NOMO-1 (cell line): ENCODE data around the gene ATP6V1C2.
A peak's percentile ranks its signal among the peaks of the same experiment; 100 is the strongest.

Source experiments
- DNase-seq, 2 experiments: peaks; one replicate each; lab custom pipeline; 2025; ENCODE audit not compliant: unreplicated experiment in 2 of 2; lab: John Stamatoyannopoulos, UW

Gene ATP6V1C2, protein sequence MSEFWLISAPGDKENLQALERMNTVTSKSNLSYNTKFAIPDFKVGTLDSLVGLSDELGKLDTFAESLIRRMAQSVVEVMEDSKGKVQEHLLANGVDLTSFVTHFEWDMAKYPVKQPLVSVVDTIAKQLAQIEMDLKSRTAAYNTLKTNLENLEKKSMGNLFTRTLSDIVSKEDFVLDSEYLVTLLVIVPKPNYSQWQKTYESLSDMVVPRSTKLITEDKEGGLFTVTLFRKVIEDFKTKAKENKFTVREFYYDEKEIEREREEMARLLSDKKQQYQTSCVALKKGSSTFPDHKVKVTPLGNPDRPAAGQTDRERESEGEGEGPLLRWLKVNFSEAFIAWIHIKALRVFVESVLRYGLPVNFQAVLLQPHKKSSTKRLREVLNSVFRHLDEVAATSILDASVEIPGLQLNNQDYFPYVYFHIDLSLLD

DNA sequence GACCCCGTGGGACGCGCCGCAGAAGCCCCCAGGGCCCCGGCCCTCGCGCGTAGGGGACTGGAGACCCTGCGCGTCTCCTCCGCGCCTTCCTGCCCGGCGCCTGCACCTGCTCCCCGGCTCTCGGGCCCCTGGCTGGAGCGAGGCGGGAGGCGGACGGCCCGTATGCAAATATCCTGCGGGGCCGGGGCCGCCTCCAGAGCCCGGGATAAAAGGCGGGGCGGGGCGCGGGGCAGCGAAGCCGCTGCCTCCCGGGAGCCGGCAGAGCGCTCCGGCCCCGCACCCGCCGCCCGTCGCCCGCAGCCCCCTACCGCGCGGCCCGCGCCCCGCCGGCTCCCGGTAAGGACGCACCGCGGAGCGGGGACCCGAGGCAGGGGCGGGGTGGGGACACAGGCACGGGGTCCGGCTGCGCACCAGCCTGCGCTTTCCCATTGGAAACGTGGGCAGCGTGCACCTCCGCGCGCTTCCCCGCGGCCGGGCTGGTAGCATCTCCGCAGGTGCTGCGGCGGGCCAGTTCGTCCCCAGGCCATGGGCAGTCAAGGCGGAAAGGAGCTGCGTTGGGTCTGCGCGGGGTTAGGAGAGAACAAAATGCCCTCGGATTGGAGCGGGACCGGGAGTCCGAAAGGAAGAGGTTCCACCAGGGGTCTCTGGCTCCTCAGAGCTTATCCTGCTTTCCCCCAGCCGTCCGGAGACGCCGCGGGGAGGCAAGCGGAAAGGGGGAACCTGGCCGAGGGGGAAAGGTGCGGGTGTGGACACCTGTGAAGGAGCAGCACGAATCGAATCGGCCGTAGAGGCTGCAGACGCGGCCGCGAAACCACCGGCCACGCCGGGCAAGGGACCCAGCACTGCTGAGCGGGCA lies at the start of gene ATP6V1C2:
ATP6V1C2 (plus strand) TSS at position 235 of the 856 bp plus-strand sequence. CDS start 1,220 bp downstream, outside the sequence.
- peak in 1 of 2 experiments; percentile 19 for DNase-seq

GRCh38 chr2:10675131-10675530 lies 46.3 kb upstream of the ATP6V1C2 start:
- no peak for DNase-seq

DNA sequence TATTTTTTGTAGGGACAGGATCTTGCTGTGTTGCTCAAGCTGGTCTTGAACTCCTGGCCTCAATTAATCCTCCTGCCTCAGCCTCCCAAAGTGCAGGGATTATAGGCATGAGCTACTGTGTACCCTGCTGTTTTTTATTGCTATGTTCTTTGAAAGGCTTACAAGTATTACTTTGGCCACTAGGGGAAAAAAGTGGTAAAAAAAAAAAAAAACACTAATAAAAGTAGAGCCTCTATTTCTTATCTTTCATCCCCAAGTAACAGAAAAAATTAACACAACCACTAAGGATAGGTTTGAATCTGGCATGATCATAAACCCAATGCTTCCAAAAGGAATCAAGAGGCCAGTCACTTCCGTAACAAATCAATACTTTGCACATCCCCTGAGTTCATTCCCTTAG lies 43.2 kb upstream of the ATP6V1C2 start:
- no peak for DNase-seq

DNA sequence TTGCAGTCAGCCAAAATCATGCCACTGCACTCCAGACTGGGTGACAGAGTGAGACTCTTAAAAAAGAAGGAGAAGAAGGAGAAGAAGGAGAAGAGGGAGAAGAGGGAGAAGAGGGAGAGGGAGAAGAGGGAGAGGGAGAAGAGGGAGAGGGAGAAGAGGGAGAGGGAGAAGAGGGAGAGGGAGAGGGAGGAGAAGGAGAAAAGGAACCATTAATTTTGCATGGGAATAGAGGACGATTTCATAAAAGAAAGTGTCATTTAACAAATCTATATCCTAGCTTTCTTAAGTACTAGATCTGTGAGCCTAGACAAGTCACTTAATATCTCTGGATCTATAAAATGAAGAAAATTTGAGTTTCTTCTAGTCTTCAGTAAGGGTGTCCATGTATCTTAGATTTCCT lies 41.2 kb upstream of the ATP6V1C2 start:
- DNase-seq: no peak

GRCh38 chr2:10680957-10681356 lies 40.5 kb upstream of the ATP6V1C2 start:
- no peak for DNase-seq

DNA sequence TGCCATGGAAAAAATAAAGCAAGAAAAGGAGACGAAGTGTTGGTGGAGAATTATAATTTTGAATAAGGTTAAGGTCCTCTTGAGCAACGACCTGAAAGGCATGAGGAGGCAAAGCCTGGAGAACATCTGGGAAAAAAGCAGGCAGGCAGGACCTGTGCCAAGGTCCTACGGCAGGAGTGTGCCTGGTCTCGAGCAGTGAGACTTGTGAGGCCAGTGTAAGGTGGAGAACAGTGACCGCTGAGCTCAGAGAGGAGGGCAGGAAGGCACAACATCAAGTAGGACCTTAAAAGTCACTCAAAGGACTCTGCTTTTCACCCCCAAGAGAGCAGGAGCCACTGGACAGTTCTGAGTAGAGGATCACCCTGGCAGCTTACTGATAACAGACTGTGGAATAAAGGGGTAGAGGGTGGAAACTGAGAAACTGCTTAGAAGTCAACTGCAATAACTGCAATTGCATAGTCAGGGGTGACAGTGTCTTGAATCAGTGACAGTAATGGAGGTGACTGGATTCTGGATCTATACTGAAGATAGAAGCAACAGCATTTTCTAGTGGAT lies 35.2 kb upstream of the ATP6V1C2 start:
- DNase-seq: no peak

DNA sequence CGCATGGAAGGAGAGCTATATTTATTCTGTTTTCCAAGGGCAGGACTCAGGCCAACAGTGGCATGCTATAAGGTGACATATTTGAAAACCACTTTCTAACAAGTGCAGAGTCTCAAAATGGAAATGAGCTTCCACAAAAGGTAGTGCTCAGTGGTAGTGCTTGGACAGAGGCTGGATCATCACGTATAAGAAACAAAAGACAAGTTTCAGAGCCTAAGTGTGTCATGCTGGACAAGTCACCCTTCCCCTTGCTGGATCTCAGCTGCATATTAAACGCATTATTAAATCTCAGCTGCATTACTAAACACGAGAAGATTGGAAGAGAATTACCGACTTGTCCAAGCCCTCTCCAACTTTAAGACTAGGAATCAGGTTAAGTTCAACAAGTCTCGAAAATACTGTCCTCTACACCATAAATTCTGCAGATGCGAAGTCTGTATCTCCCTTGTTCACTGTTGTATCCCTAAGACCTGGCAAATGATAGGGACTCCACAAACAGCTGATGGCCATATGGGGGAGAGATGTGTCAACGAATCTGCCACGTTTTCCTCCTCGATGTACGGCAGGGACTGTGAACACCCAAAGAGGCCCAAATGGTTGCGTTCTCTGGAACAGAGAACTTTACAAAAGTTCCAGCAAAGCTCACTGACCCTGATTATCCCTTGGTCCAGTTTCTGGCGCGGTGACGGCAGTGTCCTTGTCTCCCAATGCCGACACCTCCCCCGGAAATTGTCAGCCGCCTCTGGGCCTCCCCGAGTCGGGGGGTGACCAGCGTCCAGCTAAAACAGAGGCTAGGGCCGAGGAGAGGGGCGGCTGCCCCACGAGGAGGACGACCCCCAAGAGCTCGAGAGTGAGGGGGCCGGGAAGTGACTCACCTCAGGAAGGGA lies 32.3 kb upstream of the ATP6V1C2 start:
- no peak for DNase-seq

DNA sequence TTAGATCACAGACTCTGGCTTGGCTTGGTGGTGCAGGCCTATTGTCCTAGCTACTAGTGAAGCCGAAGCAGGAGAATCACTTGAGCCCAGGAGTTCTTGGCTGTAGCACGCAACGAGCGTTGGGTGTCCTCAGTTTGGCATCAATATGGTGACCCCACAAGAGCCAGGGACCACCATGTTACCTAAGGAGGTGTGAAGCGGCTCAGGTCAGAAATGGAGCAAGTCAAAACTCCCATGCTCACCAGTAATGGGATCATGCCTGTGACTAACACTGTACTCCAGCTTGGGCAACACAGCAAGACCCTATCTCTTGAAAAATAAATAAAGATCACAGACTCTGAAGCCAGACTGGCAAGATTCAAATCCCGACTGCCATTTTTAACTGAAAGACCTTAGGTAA lies 29.9 kb upstream of the ATP6V1C2 start:
- DNase-seq: no peak

GRCh38 chr2:10700078-10700803 lies 21.2 kb upstream of the ATP6V1C2 start:
- DNase-seq: no peak

DNA sequence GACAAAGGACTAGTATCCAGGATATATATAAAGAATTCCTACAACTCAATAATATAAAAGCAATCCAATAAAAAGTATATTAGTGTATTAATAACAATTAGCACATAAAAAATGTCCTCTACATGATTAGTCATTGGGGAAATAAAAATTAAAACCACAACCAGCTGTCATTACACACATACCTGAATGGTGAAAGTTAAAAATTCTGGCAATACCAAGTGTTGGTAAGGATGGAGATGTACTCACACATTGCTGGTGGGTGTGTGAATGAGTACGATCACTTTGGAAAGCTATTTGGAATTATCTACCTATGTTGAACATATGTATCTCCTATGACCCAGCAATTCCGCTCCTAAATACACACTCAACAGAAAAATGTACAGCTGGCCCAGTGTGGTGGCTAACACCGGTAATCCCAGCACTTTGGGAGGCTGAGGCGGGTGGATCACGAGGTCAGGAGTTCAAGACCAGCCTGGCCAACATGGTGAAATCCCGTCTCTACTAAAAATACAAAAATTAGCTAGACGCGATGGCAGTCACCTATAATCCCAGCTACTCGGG lies 17.3 kb upstream of the ATP6V1C2 start:
- DNase-seq: no peak

DNA sequence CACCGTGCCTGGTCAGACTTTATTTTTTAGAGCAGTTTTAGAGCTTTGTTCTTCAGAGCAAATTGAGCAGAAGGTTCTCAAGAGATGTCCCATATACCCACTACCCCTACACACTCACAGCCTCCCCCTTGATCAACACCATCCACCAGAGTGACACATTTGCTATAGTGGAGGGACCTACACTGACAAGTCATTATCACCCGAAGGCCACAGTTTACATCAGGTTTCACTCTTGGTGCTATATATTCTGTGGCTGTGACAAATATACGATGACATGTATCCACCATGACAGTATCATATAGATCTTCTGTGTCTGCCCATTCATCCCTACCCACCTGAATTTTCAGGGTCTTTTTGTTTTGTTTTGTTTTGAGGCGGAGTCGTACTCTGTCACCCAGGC lies 15.4 kb upstream of the ATP6V1C2 start:
- DNase-seq: no peak

GRCh38 chr2:10707831-10708230 lies 13.6 kb upstream of the ATP6V1C2 start:
- DNase-seq: no peak

DNA sequence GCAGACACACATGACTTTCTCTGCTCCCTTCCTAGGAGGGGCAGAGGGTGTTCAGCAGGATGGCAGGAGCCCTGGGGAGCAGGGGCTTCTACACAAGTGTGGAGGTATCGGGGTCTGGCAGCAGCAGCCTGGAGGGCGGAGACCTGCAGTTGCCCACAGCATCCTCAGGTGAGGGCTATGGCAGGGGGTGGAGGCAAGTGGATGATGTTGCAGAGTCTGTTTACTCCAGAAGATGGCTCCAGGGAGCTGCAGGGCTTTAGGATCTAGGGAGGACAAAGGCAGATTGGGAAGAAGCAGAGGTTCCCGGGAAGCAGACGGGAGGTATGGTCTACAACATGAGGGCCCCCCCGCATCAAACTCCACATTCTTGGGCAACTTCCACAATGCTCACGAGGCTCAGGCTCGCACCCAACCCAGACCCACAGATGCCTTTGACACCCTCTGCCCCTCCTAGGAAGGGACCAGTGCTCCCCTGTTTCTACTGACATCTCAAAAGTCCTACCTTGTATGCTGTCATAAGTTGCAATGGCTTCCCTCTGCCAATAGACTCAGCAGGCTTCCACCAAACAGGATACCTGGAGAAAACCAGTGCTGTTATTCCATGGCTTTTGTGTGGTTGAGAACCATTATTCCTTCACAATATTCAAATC lies 12.0 kb upstream of the ATP6V1C2 start:
- DNase-seq: no peak

DNA sequence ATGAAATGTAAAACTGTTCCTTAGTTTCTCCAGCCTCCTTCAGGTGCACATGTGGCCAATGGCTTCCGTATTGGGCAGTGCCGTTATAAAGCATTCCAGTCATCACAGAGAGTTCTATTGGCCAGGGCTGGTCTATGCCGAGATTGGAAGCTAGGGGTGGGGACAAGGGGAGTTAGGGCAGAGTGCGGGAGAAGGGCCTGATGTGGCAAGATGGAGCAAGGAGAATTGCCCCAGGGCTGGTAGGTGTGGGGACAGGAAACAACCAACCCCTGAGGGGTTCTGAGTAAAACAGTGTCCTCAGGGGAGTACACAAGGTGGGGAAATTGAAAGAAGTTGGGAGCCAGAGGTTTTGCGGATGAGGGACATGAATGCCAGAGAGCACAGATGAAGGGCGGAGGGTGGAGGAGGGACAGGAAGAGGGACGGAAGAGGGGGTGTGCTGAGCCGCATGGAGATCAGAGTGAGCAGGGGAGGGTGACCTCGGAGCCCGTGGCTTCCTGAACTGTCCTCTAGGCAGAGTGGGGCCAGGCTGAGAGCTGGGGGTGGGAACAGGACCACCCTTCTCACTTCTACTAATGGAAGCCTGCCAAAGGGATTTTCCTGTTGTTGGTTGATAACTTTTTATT lies 9.1 kb upstream of the ATP6V1C2 start:
- no peak for DNase-seq

DNA sequence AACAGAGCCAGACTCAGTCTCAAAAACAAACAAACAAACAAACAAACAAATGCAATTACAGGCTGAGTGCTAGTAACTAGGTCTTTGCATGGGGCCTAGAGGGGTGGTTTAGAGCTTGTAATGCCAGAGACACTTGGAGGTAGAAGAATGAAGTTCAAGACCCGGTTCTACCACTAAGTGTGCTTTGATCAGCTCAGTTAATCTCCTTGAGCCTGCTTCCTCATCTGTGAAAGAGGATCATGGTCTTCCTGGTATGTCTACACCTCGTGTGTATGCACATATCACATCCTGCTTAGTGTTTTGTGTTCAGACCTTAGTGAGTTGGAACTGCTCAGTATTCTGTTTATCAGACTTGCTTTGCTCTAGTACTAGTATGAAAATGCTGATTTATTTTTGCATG lies 4.8 kb upstream of the ATP6V1C2 start:
- DNase-seq: peak in 1 of 2 experiments; percentile 38

- DNase-seq: no peak
Observed at GRCh38 chr2:10717628-10718027, 3.8 kb upstream of the ATP6V1C2 start.

- no peak for DNase-seq
Observed at GRCh38 chr2:10720306-10720705, 1.1 kb upstream of the ATP6V1C2 start.

DNA sequence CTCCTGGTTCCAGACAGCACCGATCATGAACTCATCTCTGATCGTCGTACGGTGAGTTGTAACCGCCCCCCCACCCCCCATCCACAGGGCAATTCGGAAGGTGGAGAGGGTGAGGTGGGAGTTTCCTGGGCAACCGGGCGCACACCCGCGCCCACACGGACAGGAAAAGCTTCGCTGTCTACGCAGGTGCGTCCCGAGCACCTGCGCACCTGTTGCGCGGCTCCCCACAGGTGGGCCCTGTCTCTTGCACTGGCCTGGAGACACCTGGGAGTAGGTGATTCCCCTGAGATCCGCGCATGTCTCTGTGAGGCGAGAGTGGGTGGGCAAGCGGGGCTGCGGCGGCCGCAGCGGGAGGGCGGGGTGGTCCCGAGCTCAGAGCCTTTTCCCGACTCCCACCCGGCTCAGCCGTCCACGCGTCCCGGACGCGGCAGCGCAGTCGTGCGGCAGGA lies 459 bp upstream of the ATP6V1C2 start:
- DNase-seq: no peak
